Progenitor cell of endocrine pancreas (in vitro differentiated cells): ENCODE measurements around the gene AASDH. TPM values are rescaled to one million over a fixed set of nuclear protein-coding genes. Genes with fewer than 3 reads are reported as not detected.

Experiments
- DNase-seq: peaks from one replicate; pipeline ENCODE4 v3.0.0; 2021; ENCODE audit warnings: low spot score; ENCODE audit not compliant: unreplicated experiment
- H3K27ac Mint-ChIP-seq: 2 replicates; pipeline ENCODE4 v1.8.0; 2021; ENCODE audit warnings: mild to moderate bottlenecking, moderate library complexity, mixed read lengths
- H3K27me3 Mint-ChIP-seq: 2 replicates; pipeline ENCODE4 v1.8.0; 2021; ENCODE audit warnings: mixed read lengths
- H3K36me3 Mint-ChIP-seq: 2 replicates; pipeline ENCODE4 v1.8.0; 2022; ENCODE audit warnings: mixed read lengths; ENCODE audit not compliant: insufficient read depth
- H3K4me1 Mint-ChIP-seq: 2 replicates; pipeline ENCODE4 v1.8.0; 2021; ENCODE audit warnings: low read depth, mixed read lengths
- H3K4me3 Mint-ChIP-seq: 2 replicates; pipeline ENCODE4 v1.8.0; 2021; ENCODE audit warnings: low read depth, mild to moderate bottlenecking, moderate library complexity, mixed read lengths
- H3K9me3 Mint-ChIP-seq: 2 replicates; pipeline ENCODE4 v1.8.0; 2021; ENCODE audit warnings: low read depth, mixed read lengths
- CTCF ChIP-seq: fragments of 200-600 bp; sonication (generic); IDR thresholded peaks from one replicate; pipeline ENCODE4 v1.5.0; 2021; ENCODE audit warnings: antibody characterized with exemption, mild to moderate bottlenecking; ENCODE audit not compliant: unreplicated experiment
- total RNA-seq: library from RNA; stranded (reverse); gene quantifications from 2 replicates; pipeline ENCODE4 v1.2.1, GENCODE V29; 2021

The AASDH gene
- total RNA-seq, 1 donor from 2014 or later: 25.2 TPM

DNA sequence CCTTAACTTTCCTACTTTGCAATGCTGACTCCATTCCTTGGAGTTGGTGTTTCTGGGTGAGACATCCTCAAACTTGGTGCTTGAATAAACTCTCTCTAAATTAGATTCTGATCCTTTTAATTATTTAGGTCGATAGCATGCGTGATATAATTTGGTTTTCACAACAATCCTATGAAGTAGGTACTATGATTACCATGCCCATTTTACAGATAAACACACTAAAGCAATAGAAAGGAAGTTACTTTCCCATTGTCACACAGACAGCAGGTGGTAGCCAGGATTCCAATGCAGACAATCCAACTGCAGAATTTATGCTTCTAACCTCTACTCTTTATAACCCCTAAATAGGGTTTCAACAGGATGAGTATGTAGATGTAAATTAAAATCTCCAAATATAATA, 21.7 kb upstream of the AASDH start:
- peaks cover 5% of the 10 kb centered on the region for H3K36me3 Mint-ChIP-seq
- DNase-seq: no peak
- peak overlapping the region; percentile 21 for H3K27ac Mint-ChIP-seq
- no peak for TF ChIP-seq CTCF
- H3K4me1 Mint-ChIP-seq: peaks cover 20% of the 10 kb centered on the region
- H3K4me3 Mint-ChIP-seq: no peak overlapping the region
- no peaks in the 10 kb centered on the region for H3K9me3 Mint-ChIP-seq
- no peaks in the 10 kb centered on the region for H3K27me3 Mint-ChIP-seq

DNA sequence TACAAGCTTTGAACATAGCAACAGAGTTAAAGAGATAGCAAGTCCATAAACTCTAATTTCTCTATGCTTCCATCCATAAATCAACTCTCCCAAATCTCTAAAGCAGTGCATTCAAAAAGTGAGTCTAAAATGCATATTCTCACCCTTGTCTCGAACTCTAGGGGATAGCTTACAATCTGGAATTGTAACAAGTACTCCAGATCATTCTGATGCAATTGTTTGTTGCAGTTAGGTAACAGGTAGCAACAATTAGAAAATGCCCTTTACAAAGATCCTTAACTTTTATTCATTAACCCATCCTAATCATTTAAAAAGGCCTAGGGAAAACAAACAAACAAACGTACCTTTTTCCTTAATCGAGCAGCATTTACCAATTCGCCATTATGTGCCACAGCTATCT, 18.9 kb upstream of the AASDH start:
- H3K27me3 Mint-ChIP-seq: no peaks in the 10 kb centered on the region
- H3K9me3 Mint-ChIP-seq: no peaks in the 10 kb centered on the region
- H3K4me1 Mint-ChIP-seq: peaks cover 12% of the 10 kb centered on the region
- no peak for DNase-seq
- no peak for TF ChIP-seq CTCF
- peaks cover 5% of the 10 kb centered on the region for H3K36me3 Mint-ChIP-seq
- no peak overlapping the region for H3K4me3 Mint-ChIP-seq
- H3K27ac Mint-ChIP-seq: no peak overlapping the region

DNA sequence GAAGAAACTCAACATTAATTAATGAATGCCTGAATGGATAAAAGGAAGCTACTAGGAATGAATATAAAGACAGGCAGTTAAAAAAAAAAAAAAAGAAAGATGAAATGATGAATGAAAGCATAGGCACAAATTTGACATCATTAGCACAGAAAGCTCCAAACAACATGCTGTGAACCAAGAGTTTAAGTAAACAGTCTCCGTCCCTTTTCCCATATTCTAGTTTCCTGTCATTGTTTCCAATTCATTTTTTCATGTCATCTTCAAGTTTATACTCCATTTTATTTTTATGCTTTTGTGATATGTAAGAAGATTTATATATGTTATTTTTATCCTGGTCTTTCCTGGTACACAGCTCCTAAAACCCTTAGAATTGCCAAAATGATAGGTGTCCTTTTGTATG, 17.7 kb upstream of the AASDH start:
- no peak overlapping the region for H3K27ac Mint-ChIP-seq
- peaks cover 5% of the 10 kb centered on the region for H3K36me3 Mint-ChIP-seq
- DNase-seq: no peak
- H3K4me3 Mint-ChIP-seq: no peak overlapping the region
- no peaks in the 10 kb centered on the region for H3K9me3 Mint-ChIP-seq
- peaks cover 5% of the 10 kb centered on the region for H3K4me1 Mint-ChIP-seq
- no peak for TF ChIP-seq CTCF
- no peaks in the 10 kb centered on the region for H3K27me3 Mint-ChIP-seq

GRCh38 chr4:56400560-56400959, 13.3 kb upstream of the AASDH start:
- DNase-seq: no peak
- H3K27ac Mint-ChIP-seq: no peak overlapping the region
- peaks cover 3% of the 10 kb centered on the region for H3K36me3 Mint-ChIP-seq
- no peak overlapping the region for H3K4me3 Mint-ChIP-seq
- no peaks in the 10 kb centered on the region for H3K27me3 Mint-ChIP-seq
- no peaks in the 10 kb centered on the region for H3K9me3 Mint-ChIP-seq
- TF ChIP-seq CTCF: no peak
- H3K4me1 Mint-ChIP-seq: no peaks in the 10 kb centered on the region

GRCh38 chr4:56391270-56391669, 4.0 kb upstream of the AASDH start:
- no peak for TF ChIP-seq CTCF
- no peak overlapping the region for H3K4me3 Mint-ChIP-seq
- peaks cover 2% of the 10 kb centered on the region for H3K36me3 Mint-ChIP-seq
- H3K27me3 Mint-ChIP-seq: no peaks in the 10 kb centered on the region
- no peak for DNase-seq
- H3K9me3 Mint-ChIP-seq: no peaks in the 10 kb centered on the region
- H3K27ac Mint-ChIP-seq: no peak overlapping the region
- H3K4me1 Mint-ChIP-seq: peaks cover 11% of the 10 kb centered on the region
